Prostate gland (tissue), 2 donors: Measurements from ENCODE around the gene SIRT3. TPM values are rescaled to one million over a fixed set of nuclear protein-coding genes. Genes with fewer than 3 reads are reported as not detected.

Experiments used
- DNase-seq: peaks from one replicate; pipeline ENCODE4 v3.0.0-alpha.2; 2019; ENCODE audit warnings: low spot score
- H3K27ac ChIP-seq, 2 donors: fragments of 200-600 bp; sonication (generic); 2 replicates each; pipeline ENCODE4 v1.5.1; 2017 to 2019
- H3K27me3 ChIP-seq: fragments of 200-600 bp; sonication (generic); replicated peaks from 2 replicates; pipeline ENCODE4 v1.5.1; 2019; ENCODE audit not compliant: insufficient read depth
- H3K36me3 ChIP-seq, 2 donors: fragments of 200-600 bp; sonication (generic); 1 replicate in 1 of 2; 2 replicates in 1 of 2; pipeline versions ENCODE4 v1.5.1 to v1.8.1; 2017 to 2019
- H3K4me1 ChIP-seq: fragments of 200-600 bp; sonication (generic); replicated peaks from 2 replicates; pipeline ENCODE4 v1.5.1; 2019
- H3K4me3 ChIP-seq, 2 donors: fragments of 200-600 bp; sonication (generic); 2 replicates each; pipeline ENCODE4 v1.5.1; 2017 to 2019
- H3K9me3 ChIP-seq: fragments of 200-600 bp; sonication (generic); 2 replicates; pipeline ENCODE4 v1.5.1; 2017
- POLR2A ChIP-seq: fragments of 450-650 bp; IDR thresholded peaks from one replicate; pipeline ENCODE4 v1.6.1; 2016; ENCODE audit warnings: antibody characterized with exemption, mild to moderate bottlenecking
- POLR2AphosphoS5 ChIP-seq: sonication (generic); formaldehyde crosslinking; IDR thresholded peaks from one replicate; pipeline ENCODE4 v1.6.1; 2017; ENCODE audit warnings: antibody characterized with exemption
- WGBS: methylation state at CpG from one replicate; pipeline ENCODE4 v1.1.5; 2018; 5-methylcytosine and 5-hydroxymethylcytosine counted together
- intact Hi-C: fragments of 100-400 bp; cut with DNase I; formaldehyde crosslinking; loops from one replicate; pipeline ENCODE4 v1.14.2; 2022
- total RNA-seq, 2 donors: library from RNA; depleted of rRNA; stranded (reverse); fragments of >200 nt; gene quantifications; one replicate each; pipeline ENCODE4 v1.1.0, GENCODE V29; 2016
- TF ChIP-seq, protein P1 (sequence below), 4 experiments: fragments of 200-600 bp in 2 of 4; fragments of 450-650 bp in 2 of 4; sonication (generic) in 2 of 4; IDR thresholded peaks; 1 replicate in 3 of 4; 2 replicates in 1 of 4; pipeline ENCODE4 v1.5.1; 2016 to 2019; ENCODE audit warnings: antibody characterized with exemption in 4 of 4, mild to moderate bottlenecking in 2 of 4, moderate library complexity in 2 of 4

SIRT3 gene
- total RNA-seq, 2 donors from 2014 or later, result 21.5 to 32.5 TPM

DNA sequence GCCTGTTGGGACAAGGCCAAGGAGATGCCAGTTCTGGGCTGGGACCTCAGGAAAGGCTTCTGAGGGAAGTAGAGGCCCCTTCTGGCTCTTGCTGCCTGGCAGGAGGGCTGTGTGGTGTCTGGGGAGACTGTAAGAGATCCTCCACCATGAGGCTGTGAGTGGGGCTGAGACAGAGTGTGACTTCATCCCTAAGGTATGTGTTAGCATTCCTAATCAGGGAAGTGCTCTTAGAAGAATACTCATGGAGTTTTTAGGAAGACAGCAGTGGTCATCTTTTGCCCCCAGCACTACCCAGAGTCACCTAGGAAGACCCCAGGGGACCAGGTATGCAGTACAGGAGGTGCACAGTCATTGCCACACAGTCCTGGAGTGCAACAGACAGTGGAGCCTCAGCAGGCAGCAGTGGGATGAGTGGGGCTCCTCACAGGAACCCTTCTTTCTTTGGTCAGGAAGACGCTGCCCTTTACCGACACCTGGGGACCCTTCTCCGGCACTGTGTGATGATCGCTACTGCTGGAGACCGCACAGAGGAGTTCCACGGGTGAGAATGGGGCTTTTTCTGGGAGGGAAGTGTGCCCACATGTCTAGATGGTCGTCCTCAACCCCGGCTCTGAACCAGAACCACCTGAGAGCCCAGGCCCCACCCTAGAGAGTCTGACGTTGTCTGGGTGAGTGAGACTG is 25.9 kb downstream of the SIRT3 start:
- TF ChIP-seq POLR2AphosphoS5, result no peak
- TF ChIP-seq, protein P1, sequence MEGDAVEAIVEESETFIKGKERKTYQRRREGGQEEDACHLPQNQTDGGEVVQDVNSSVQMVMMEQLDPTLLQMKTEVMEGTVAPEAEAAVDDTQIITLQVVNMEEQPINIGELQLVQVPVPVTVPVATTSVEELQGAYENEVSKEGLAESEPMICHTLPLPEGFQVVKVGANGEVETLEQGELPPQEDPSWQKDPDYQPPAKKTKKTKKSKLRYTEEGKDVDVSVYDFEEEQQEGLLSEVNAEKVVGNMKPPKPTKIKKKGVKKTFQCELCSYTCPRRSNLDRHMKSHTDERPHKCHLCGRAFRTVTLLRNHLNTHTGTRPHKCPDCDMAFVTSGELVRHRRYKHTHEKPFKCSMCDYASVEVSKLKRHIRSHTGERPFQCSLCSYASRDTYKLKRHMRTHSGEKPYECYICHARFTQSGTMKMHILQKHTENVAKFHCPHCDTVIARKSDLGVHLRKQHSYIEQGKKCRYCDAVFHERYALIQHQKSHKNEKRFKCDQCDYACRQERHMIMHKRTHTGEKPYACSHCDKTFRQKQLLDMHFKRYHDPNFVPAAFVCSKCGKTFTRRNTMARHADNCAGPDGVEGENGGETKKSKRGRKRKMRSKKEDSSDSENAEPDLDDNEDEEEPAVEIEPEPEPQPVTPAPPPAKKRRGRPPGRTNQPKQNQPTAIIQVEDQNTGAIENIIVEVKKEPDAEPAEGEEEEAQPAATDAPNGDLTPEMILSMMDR (IDR thresholded peaks at IDR 0.05), result no peak
- no peak for TF ChIP-seq POLR2A
- Histone ChIP-seq H3K4me1 (peaks cover 18% of the 10 kb centered on the region), H3K4me3 (no peak overlapping the region), H3K9me3 (no peaks in the 10 kb centered on the region), H3K27me3 (no peaks in the 10 kb centered on the region), H3K36me3 (peaks cover 20 to 23% of the 10 kb centered on the region in 2 donors), H3K27ac (no peak overlapping the region)
- 89% methylated on average over 9 of the region's 9 CpGs for WGBS
- intact Hi-C loops, result no loop called here
- DNase-seq, result no peak

DNA sequence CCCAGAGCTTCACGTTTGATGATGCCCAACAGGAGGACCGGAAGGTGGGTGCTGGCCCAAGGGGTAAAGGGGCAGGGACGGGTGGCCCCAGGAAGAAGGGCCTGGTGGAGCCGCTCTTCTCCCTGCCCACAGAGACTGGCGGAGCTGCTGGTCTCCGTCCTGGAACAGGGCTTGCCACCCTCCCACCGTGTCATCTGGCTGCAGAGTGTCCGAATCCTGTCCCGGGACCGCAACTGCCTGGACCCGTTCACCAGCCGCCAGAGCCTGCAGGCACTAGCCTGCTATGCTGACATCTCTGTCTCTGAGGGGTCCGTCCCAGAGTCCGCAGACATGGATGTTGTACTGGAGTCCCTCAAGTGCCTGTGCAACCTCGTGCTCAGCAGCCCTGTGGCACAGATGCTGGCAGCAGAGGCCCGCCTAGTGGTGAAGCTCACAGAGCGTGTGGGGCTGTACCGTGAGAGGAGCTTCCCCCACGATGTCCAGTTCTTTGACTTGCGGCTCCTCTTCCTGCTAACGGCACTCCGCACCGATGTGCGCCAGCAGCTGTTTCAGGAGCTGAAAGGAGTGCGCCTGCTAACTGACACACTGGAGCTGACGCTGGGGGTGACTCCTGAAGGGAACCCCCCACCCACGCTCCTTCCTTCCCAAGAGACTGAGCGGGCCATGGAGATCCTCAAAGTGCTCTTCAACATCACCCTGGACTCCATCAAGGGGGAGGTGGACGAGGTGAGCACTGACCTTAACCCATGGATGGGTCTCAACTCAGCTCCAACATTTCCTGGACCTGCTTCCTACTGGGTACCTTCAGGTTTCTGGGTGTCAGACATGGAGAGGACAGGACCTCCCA is 26.6 kb downstream of the SIRT3 start:
- peak overlapping the region; percentile 98 to 99 for H3K27ac ChIP-seq
- peak overlapping the region; percentile 64 to 98 for H3K4me3 ChIP-seq
- intact Hi-C loops, result loop anchor here (5.0 kb wide), 1 partner anchor 238 kb away; no protein-coding TSS in a partner anchor
- H3K27me3 ChIP-seq, result no peaks in the 10 kb centered on the region
- H3K36me3 ChIP-seq, result peaks cover 20 to 24% of the 10 kb centered on the region in 2 donors
- TF ChIP-seq, protein P1 (IDR thresholded peaks at IDR 0.05), result no peak
- TF ChIP-seq POLR2AphosphoS5, result no peak
- TF ChIP-seq POLR2A, result no peak
- H3K9me3 ChIP-seq, result no peaks in the 10 kb centered on the region
- 53% methylated on average over 21 of the region's 29 CpGs for WGBS
- peaks cover 18% of the 10 kb centered on the region for H3K4me1 ChIP-seq
- DNase-seq, result no peak

DNA sequence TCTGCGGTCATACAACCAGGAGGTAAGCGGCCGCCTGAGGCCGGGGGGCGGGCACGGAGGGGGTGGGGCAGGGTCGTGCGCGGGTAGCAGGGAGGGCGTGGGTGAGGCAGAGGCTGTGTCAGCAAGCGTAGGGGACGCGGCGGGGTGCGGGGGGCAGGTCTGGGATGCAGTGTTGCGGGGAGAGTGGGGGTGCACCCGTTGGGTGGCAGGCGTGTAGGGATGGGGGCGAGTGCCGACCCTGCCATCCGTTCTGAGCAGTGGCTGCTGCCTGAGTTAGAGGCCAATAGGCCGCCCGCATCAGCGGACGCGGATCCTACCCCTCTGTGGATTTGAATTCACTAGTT is 27.3 kb downstream of the SIRT3 start:
- Histone ChIP-seq H3K4me3 (peak overlapping the region; percentile 64 to 98), H3K9me3 (no peaks in the 10 kb centered on the region), H3K27me3 (no peaks in the 10 kb centered on the region), H3K4me1 (peaks cover 18% of the 10 kb centered on the region), H3K36me3 (peaks cover 20 to 23% of the 10 kb centered on the region in 2 donors), H3K27ac (peak overlapping the region; percentile 98 to 99)
- 2% methylated on average over 25 of the region's 26 CpGs for WGBS
- TF ChIP-seq POLR2A (no peak), POLR2AphosphoS5 (no peak)
- TF ChIP-seq, protein P1 (IDR thresholded peaks at IDR 0.05), result no peak
- no peak for DNase-seq
- intact Hi-C loops, result loop anchor here (5.0 kb wide), 1 partner anchor 238 kb away; no protein-coding TSS in a partner anchor

DNA sequence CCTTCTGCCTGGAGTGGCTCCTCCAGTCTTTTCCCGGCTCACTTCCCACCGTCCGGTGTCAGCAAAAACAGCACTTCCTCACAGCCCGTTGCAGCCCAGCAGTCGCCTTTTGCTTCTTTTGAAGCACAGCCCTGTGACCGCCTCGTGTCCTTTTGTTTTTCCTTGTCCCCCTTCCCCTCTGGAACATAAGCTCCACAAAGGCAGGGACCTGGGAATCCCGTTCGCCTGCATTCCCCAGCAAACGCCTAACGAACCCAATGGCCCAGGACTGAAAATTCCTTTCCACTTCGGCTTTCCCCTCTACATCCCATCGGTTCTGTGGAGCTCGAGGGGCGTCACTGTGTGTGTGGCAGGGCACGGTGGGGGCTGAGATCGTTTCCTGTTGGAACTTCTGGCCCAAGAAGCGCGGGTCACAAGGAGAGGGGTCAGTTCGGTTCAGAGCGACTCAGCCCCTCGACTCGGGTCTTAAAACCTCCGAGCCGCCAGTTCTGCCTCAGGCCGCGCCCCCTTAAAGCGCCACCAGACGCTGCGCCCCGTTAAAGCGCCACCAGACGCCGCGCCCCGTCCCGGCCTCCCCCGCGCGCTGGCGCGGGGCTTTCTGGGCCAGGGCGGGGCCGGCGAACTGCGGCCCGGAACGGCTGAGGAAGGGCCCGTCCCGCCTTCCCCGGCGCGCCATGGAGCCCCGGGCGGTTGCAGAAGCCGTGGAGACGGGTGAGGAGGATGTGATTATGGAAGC is 27.8 kb downstream of the SIRT3 start:
- Histone ChIP-seq H3K27me3 (no peaks in the 10 kb centered on the region), H3K9me3 (no peaks in the 10 kb centered on the region), H3K4me1 (peaks cover 18% of the 10 kb centered on the region), H3K27ac (peak overlapping the region; percentile 98 to 99), H3K4me3 (peak overlapping the region; percentile 64 to 98), H3K36me3 (peaks cover 19 to 23% of the 10 kb centered on the region in 2 donors)
- TF ChIP-seq POLR2AphosphoS5, result peak; percentile 74
- TF ChIP-seq POLR2A, result peak; percentile 90
- TF ChIP-seq, protein P1 (IDR thresholded peaks at IDR 0.05), result peak in 2 of 4 experiments; percentile 29 to 31
- intact Hi-C loops, result loop anchor here (5.0 kb wide), 1 partner anchor 239 kb away; no protein-coding TSS in a partner anchor
- DNase-seq, result peak; percentile 70
- WGBS, result under 1% methylated on average over 46 of the region's 57 CpGs
